Heart left ventricle (tissue), 16 donors: Measurements from ENCODE around the gene ARHGEF10L. TPM values are rescaled to one million over a fixed set of nuclear protein-coding genes. Genes with fewer than 3 reads are reported as not detected.

Source experiments
- ATAC-seq, 4 donors: fragments of 200-7000 bp; cut with Tn5 transposase; one replicate each; pipeline ENCODE4 v1.9.1; 2020 to 2022; ENCODE audit warnings: moderate library complexity in 4 of 4, mild to moderate bottlenecking in 3 of 4, moderate number of reproducible peaks in 1 of 4
- DNase-seq, 5 donors: peaks; one replicate each; pipeline ENCODE4 v3.0.0-alpha.2; 2020
- H3K27ac ChIP-seq, 12 donors: fragments of 200-600 bp; sonication (generic) in 4 of 12; one replicate each; pipeline versions ENCODE4 v1.5.0 to v1.8.0; 2016 to 2022; ENCODE audit warnings: mild to moderate bottlenecking in 2 of 12
- H3K27me3 ChIP-seq, 9 donors: fragments of 200-600 bp; sonication (generic) in 2 of 9; one replicate each; pipeline versions ENCODE4 v1.5.1 to v1.8.0; 2016 to 2022; ENCODE audit warnings: mild to moderate bottlenecking in 3 of 9
- H3K36me3 ChIP-seq, 9 donors: fragments of 200-600 bp; sonication (generic) in 2 of 9; one replicate each; pipeline versions ENCODE4 v1.5.0 to v1.8.0; 2018 to 2022; ENCODE audit warnings: mild to moderate bottlenecking in 2 of 9
- H3K4me1 ChIP-seq, 12 donors: fragments of 200-600 bp; sonication (generic) in 4 of 12; one replicate each; pipeline versions ENCODE4 v1.5.0 to v1.8.0; 2016 to 2022; ENCODE audit warnings: mild to moderate bottlenecking in 3 of 12
- H3K4me3 ChIP-seq, 12 donors: fragments of 200-600 bp; sonication (generic) in 4 of 12; one replicate each; pipeline versions ENCODE4 v1.5.0 to v1.8.0; 2017 to 2022; ENCODE audit warnings: mild to moderate bottlenecking in 9 of 12, moderate library complexity in 4 of 12
- H3K9me3 ChIP-seq, 12 donors: fragments of 200-600 bp; sonication (generic) in 4 of 12; one replicate each; pipeline versions ENCODE4 v1.5.0 to v1.8.0; 2016 to 2022; ENCODE audit warnings: mild to moderate bottlenecking in 1 of 12
- POLR2A ChIP-seq, 2 donors: fragments of 450-650 bp; IDR thresholded peaks; one replicate each; pipeline ENCODE4 v1.6.1; 2017; ENCODE audit warnings: antibody characterized with exemption in 2 of 2, mild to moderate bottlenecking in 2 of 2, moderate library complexity in 2 of 2
- WGBS, 4 donors: extraction: QIAGEN DNeasy Blood & Tissue Kit in 2 of 4; methylation state at CpG; one replicate each; pipeline versions ENCODE4 v1.1.5 to v1.1.7; 2013 to 2018; 5-methylcytosine and 5-hydroxymethylcytosine counted together
- intact Hi-C, 10 donors: fragments of 100-400 bp; cut with DNase I; formaldehyde crosslinking; loops; one replicate each; pipeline versions ENCODE4 v1.11.1 to v1.14.2; 2022
- polyA plus RNA-seq, 2 donors: library from polyadenylated mRNA; stranded (reverse); fragments of 200-250 nt; gene quantifications; one replicate each; pipeline ENCODE4 v1.2.3, GENCODE V29; 2013
- total RNA-seq, 9 donors: library from RNA; depleted of rRNA in 2 of 9; stranded (reverse); fragments of >200 nt in 2 of 9; fragmentation: NEBNext Ultra II Directional in 3 of 9; extraction: Animal tissue kit (Norgen Biotek cat#: 25700) in 3 of 9; gene quantifications; one replicate each; pipeline versions ENCODE4 v1.1.0 to v1.2.4, GENCODE V29; 2016 to 2023
- TF ChIP-seq, protein P1 (sequence below), 12 donors: fragments of 200-600 bp; sonication (generic) in 4 of 12; IDR thresholded peaks; one replicate each; pipeline versions ENCODE4 v1.5.0 to v1.8.0; 2018 to 2022; ENCODE audit warnings: antibody characterized with exemption in 12 of 12, mild to moderate bottlenecking in 5 of 12
- donor health status: ischemic (EF 13 %, LVEDD 7.1; RV severe dilation, severe dysfunction).
- donor health status: healthy with polysubstance abuse.
- donor health status: DM: no; HTN: yes; CAD: no.
- donor health status: DM: no; HTN: no; CAD: no.
- donor health status: ischemic (EF 25% LVEDD 6.9; RV normal size, moderate dysfunction).
- donor health status: ischemic (EF 25% LVEDD 5.7; RV mildly dilated, moderate dysfunction).
- donor health status: healthy.
- donor health status: DM: yes; HTN: yes; CAD: no.
- donor health status: ischemic (EF 35%, LVEDD 5.7; RV mildly dilated, moderate dysfunction).
- donor health status: nonischemic (EF 11% LVEDD 7.7; RV severe dilation, severe dysfunction).
- donor health status: DM: yes; HTN: yes; CAD: no.
- donor health status: PGD.
- donor health status: ischemic (EF 29% LVEDD 5.4; RV normal size, mild dysfunction).
- donor health status: nonischemic (EF 23%, LVEDD 6.1; RV moderate dilation, normal function).

The ARHGEF10L gene
- total and polyA plus RNA-seq, 11 donors: 44.6 to 72.8 (median 57.9) TPM

DNA sequence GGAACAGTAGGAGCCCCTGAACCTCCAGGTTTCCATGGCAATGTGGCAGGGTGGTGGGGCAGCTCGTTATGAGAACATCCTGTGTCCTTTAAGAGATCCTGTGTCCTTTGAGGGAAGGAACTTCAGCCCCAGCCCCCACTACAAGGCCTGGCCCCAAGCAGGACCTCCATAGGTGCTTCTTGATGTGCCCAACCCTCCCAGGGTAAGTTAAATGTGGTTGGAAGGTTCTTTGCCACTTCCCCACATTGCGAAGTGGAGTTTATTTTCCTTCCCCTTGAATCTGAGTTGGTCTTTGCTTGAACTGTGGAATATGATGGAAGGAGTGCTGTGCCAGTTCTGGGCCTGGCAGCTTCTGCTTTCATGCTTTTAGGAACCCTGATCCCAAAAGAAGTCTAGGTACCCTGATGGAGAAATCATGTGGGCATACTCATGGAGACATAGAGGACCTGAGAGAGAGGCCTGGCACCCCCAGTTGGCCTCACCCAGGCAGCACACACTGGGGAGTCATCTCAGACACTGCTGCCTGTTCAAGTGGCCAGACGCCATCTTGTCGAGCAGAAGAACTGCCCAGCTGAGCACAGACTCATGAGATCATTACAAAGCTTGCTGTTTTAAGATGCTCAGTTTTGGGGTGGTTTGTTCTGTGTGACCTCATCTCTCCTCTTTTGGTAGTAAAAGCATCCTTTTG, 171.5 kb downstream of the ARHGEF10L start:
- H3K27me3 ChIP-seq: no peaks in the 10 kb centered on the region
- no peaks in the 10 kb centered on the region for H3K4me1 ChIP-seq
- ATAC-seq (no peak), DNase-seq (peak in 1 of 5 donors; percentile 16)
- no peaks in the 10 kb centered on the region for H3K36me3 ChIP-seq
- intact Hi-C loops: no loop called here
- TF ChIP-seq POLR2A (IDR thresholded peaks at IDR 0.05): no peak
- TF ChIP-seq, protein P1, sequence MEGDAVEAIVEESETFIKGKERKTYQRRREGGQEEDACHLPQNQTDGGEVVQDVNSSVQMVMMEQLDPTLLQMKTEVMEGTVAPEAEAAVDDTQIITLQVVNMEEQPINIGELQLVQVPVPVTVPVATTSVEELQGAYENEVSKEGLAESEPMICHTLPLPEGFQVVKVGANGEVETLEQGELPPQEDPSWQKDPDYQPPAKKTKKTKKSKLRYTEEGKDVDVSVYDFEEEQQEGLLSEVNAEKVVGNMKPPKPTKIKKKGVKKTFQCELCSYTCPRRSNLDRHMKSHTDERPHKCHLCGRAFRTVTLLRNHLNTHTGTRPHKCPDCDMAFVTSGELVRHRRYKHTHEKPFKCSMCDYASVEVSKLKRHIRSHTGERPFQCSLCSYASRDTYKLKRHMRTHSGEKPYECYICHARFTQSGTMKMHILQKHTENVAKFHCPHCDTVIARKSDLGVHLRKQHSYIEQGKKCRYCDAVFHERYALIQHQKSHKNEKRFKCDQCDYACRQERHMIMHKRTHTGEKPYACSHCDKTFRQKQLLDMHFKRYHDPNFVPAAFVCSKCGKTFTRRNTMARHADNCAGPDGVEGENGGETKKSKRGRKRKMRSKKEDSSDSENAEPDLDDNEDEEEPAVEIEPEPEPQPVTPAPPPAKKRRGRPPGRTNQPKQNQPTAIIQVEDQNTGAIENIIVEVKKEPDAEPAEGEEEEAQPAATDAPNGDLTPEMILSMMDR (IDR thresholded peaks at IDR 0.05): no peak
- H3K27ac ChIP-seq: no peak overlapping the region
- WGBS, 4 donors: 69 to 89% (median 74%) methylated on average over 4 of the region's 4 CpGs
- H3K9me3 ChIP-seq: peaks cover 0 to 15% (median 0%) of the 10 kb centered on the region in 12 donors
- no peak overlapping the region for H3K4me3 ChIP-seq

DNA sequence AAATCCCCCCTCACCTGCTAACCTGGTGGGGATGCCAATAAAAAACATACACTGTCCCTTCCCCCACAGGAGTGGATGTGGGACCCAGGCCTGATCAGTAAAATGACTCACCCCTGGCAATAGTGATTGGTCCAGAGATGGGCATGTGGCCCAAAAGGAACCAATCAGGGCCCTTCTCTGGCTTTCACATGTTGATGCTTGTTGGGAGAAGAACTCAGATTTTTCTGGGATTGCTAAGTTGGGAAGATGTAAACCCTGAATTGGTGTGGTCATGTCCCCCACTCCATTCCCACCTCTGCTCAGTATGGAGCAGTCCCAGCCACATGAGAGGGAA, 172.0 kb downstream of the ARHGEF10L start:
- H3K36me3 ChIP-seq: no peaks in the 10 kb centered on the region
- no peak overlapping the region for H3K27ac ChIP-seq
- intact Hi-C loops: no loop called here
- ATAC-seq (peak in 1 of 4 donors; percentile 52), DNase-seq (no peak)
- TF ChIP-seq, protein P1 (IDR thresholded peaks at IDR 0.05): no peak
- no peak for TF ChIP-seq POLR2A (IDR thresholded peaks at IDR 0.05)
- H3K9me3 ChIP-seq: peaks cover 0 to 15% (median 0%) of the 10 kb centered on the region in 12 donors
- H3K4me1 ChIP-seq: no peaks in the 10 kb centered on the region
- H3K4me3 ChIP-seq: no peak overlapping the region
- no peaks in the 10 kb centered on the region for H3K27me3 ChIP-seq

DNA sequence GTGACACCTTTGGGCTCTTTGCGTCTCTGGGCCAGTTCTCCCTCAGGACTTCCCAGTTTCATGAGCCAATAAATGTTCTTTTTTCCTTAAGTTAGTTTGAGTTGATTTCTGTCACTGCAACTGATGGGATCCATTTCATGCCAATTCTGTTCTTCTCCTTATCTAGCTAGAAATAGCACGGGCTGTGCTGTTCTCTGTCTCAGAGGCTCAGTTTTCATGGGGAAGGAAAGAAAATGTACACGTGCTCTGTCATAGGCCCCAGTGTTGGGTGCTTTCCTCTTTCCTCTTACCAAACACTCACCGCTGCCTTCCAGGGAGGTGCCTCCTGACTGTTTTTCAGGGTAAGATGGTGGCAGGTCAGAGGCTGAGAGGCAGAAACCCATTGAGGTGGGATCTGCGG, 172.4 kb downstream of the ARHGEF10L start:
- intact Hi-C loops: no loop called here
- TF ChIP-seq, protein P1 (IDR thresholded peaks at IDR 0.05): no peak
- TF ChIP-seq POLR2A (IDR thresholded peaks at IDR 0.05): no peak
- Histone ChIP-seq H3K36me3 (no peaks in the 10 kb centered on the region), H3K4me1 (no peaks in the 10 kb centered on the region), H3K27me3 (no peaks in the 10 kb centered on the region), H3K9me3 (peaks cover 0 to 15% (median 0%) of the 10 kb centered on the region in 12 donors), H3K4me3 (no peak overlapping the region), H3K27ac (no peak overlapping the region)
- ATAC-seq (peak in 2 of 4 donors; percentile 53 to 82), DNase-seq (peak in 1 of 5 donors; percentile 6)
- WGBS, 4 donors: 51 to 62% (median 54%) methylated on average over 5 of the region's 5 CpGs

DNA sequence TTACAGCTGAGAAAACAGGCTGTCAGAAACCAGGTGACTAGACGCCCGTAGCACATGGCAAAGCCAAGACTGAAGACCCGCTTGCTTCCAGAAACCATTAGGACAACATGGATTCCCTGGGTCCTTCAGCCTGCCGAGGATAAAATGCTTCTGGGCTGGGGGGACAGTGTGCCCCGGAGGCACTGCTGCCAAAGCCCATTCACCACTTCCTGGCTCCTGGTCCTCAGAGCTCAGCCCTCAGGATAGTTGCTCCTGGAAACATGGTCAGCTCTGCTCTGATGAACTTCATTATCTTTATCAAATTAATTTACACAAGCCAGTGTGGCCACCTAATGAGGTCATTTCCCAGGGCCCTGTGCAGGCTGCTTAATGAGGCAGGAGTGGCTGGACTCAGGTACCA, 174.5 kb downstream of the ARHGEF10L start:
- 72 to 84% (median 76%) methylated on average over 5 of the region's 5 CpGs for WGBS, 4 donors
- no peaks in the 10 kb centered on the region for H3K36me3 ChIP-seq
- peaks cover 0 to 15% (median 0%) of the 10 kb centered on the region in 12 donors for H3K9me3 ChIP-seq
- ATAC-seq (no peak), DNase-seq (no peak)
- no peak overlapping the region for H3K27ac ChIP-seq
- H3K4me3 ChIP-seq: no peak overlapping the region
- intact Hi-C loops: no loop called here
- peaks cover 0 to 13% (median 0%) of the 10 kb centered on the region in 9 donors for H3K27me3 ChIP-seq
- no peaks in the 10 kb centered on the region for H3K4me1 ChIP-seq
- TF ChIP-seq, protein P1 (IDR thresholded peaks at IDR 0.05): no peak
- no peak for TF ChIP-seq POLR2A (IDR thresholded peaks at IDR 0.05)
